IMR-90 (cell line): ENCODE data around the gene DLX3. TPM values are rescaled to one million over a fixed set of nuclear protein-coding genes. Genes with fewer than 3 reads are reported as not detected.

ENCODE experiments used
- ATAC-seq: fragments of 200-7000 bp; cut with Tn5 transposase; 2 replicates; pipeline ENCODE4 v1.9.1; 2020; ENCODE audit warnings: low read depth, mild to moderate bottlenecking, moderate library complexity
- BruUV-seq: library from RNA; stranded (reverse); fragments of 400-500 nt; replicated peaks from 2 replicates; lab custom pipeline; 2021; lab: Mats Ljungman, UMichigan
- CTCF ChIA-PET: fragments of 300-600 bp; formaldehyde crosslinking; extraction: SDS; loops from one replicate; lab custom pipeline; 2021; ENCODE audit warnings: antibody characterized with exemption; lab: Yijun Ruan, JAX
- POLR2A ChIA-PET: fragments of 300-600 bp; sonication (Branson Sonifier 250); formaldehyde crosslinking; loops from one replicate; lab custom pipeline; 2022; ENCODE audit warnings: antibody characterized with exemption; ENCODE audit not compliant: unreplicated experiment; lab: Charles Lee
- DNase-seq: peaks from one replicate; pipeline ENCODE4 v3.0.0; 2013
- H2AFZ ChIP-seq: replicated peaks from 2 replicates; pipeline ENCODE3; 2013; ENCODE audit warnings: low read length, mild to moderate bottlenecking; ENCODE audit not compliant: poor library complexity
- H2AK5ac ChIP-seq: 2 replicates; pipeline ENCODE4 v1.6.1; 2013; ENCODE audit warnings: low read depth, low read length, inconsistent platforms
- H2AK9ac ChIP-seq: replicated peaks from 2 replicates; pipeline ENCODE3; 2013; ENCODE audit warnings: mild to moderate bottlenecking, low read depth, low read length, moderate library complexity; ENCODE audit not compliant: poor library complexity
- H2BK120ac ChIP-seq: 2 replicates; pipeline ENCODE4 v1.6.1; 2013; ENCODE audit warnings: low read depth, low read length, inconsistent platforms
- H2BK15ac ChIP-seq: 3 replicates; pipeline ENCODE4 v1.6.1; 2013; ENCODE audit warnings: low read depth, low read length, inconsistent platforms
- H2BK20ac ChIP-seq: 2 replicates; pipeline ENCODE4 v1.6.1; 2013; ENCODE audit warnings: low read depth, mild to moderate bottlenecking, inconsistent platforms, low read length, moderate library complexity
- H2BK5ac ChIP-seq: 2 replicates; pipeline ENCODE4 v1.6.1; 2013; ENCODE audit warnings: mild to moderate bottlenecking, low read depth, low read length, inconsistent platforms; ENCODE audit not compliant: poor library complexity, severe bottlenecking
- H3K14ac ChIP-seq: replicated peaks from 2 replicates; pipeline ENCODE4 v1.6.1; 2013; ENCODE audit warnings: low read depth, low read length, inconsistent platforms
- H3K18ac ChIP-seq: 2 replicates; pipeline ENCODE4 v1.6.1; 2013; ENCODE audit warnings: low read depth, low read length, control low read depth
- H3K23ac ChIP-seq: 2 replicates; pipeline ENCODE4 v1.6.1; 2013; ENCODE audit warnings: low read depth, low read length, inconsistent platforms
- H3K27ac ChIP-seq: 2 replicates; pipeline ENCODE4 v1.5.1; 2013; ENCODE audit warnings: mild to moderate bottlenecking, control low read depth, low read length; ENCODE audit not compliant: insufficient read depth
- H3K27me3 ChIP-seq: 2 replicates; pipeline ENCODE4 v1.6.1; 2013; ENCODE audit warnings: low read length; ENCODE audit not compliant: control insufficient read depth, insufficient read depth
- H3K36me3 ChIP-seq: 2 replicates; pipeline ENCODE4 v1.6.1; 2013; ENCODE audit warnings: low read length, mixed read lengths; ENCODE audit not compliant: control insufficient read depth, insufficient read depth
- H3K4ac ChIP-seq: 2 replicates; pipeline ENCODE4 v1.6.1; 2013; ENCODE audit warnings: low read depth, low read length, inconsistent platforms
- H3K4me1 ChIP-seq: 2 replicates; pipeline ENCODE4 v1.6.1; 2013; ENCODE audit warnings: low read length, mixed read lengths; ENCODE audit not compliant: control insufficient read depth, insufficient read depth
- H3K4me2 ChIP-seq: 2 replicates; pipeline ENCODE4 v1.6.1; 2013; ENCODE audit warnings: low read depth, mild to moderate bottlenecking, control low read depth, low read length, moderate library complexity
- H3K4me3 ChIP-seq: 2 replicates; pipeline ENCODE4 v1.5.1; 2013; ENCODE audit warnings: low read depth, mild to moderate bottlenecking, control low read depth, low read length, moderate library complexity; ENCODE audit not compliant: insufficient read depth
- H3K56ac ChIP-seq: 2 replicates; pipeline ENCODE4 v1.6.1; 2013; ENCODE audit warnings: low read length, inconsistent platforms; ENCODE audit not compliant: insufficient read depth; ENCODE audit errors: extremely low read depth
- H3K79me1 ChIP-seq, 2 experiments: 2 replicates each; pipeline ENCODE4 v1.6.1; 2013; ENCODE audit warnings: low read length in 2 of 2, inconsistent platforms in 1 of 2, low read depth in 1 of 2
- H3K9ac ChIP-seq: 2 replicates; pipeline ENCODE4 v1.6.1; 2013; ENCODE audit warnings: low read depth, low read length, control low read depth
- H3K9me1 ChIP-seq: 2 replicates; pipeline ENCODE4 v1.6.1; 2013; ENCODE audit warnings: low read length, inconsistent platforms; ENCODE audit not compliant: insufficient read depth
- H3K9me3 ChIP-seq: 2 replicates; pipeline ENCODE4 v1.6.1; 2013; ENCODE audit warnings: low read length; ENCODE audit not compliant: control insufficient read depth, insufficient read depth
- H4K20me1 ChIP-seq: 2 replicates; pipeline ENCODE4 v1.6.1; 2013; ENCODE audit warnings: low read length, inconsistent platforms; ENCODE audit not compliant: insufficient read depth
- H4K5ac ChIP-seq: 2 replicates; pipeline ENCODE4 v1.6.1; 2013; ENCODE audit warnings: mild to moderate bottlenecking, low read depth, low read length, control low read depth
- H4K8ac ChIP-seq, 2 experiments: 2 replicates each; pipeline ENCODE4 v1.6.1; 2013; ENCODE audit warnings: low read depth in 2 of 2, low read length in 2 of 2, control low read depth in 1 of 2, inconsistent platforms in 1 of 2
- H4K91ac ChIP-seq: 2 replicates; pipeline ENCODE4 v1.6.1; 2013; ENCODE audit warnings: low read depth, low read length, inconsistent platforms; ENCODE audit not compliant: insufficient read depth
- CEBPB ChIP-seq: IDR thresholded peaks from 2 replicates; pipeline ENCODE4 v1.6.1; 2012; ENCODE audit warnings: low read depth, low read length, improper control_type of control experiment
- CTCF ChIP-seq: conservative IDR thresholded peaks from 2 replicates; pipeline ENCODE4 v1.5.1; 2012; ENCODE audit warnings: mild to moderate bottlenecking, low read depth, low read length, improper control_type of control experiment
- FOS ChIP-seq: fragments of 150-350 bp; IDR thresholded peaks from 2 replicates; pipeline ENCODE4 v1.6.1; 2016; ENCODE audit warnings: low read depth, low read length
- MAFK ChIP-seq: IDR thresholded peaks from 2 replicates; pipeline ENCODE4 v1.6.1; 2012; ENCODE audit warnings: low read depth, low read length, improper control_type of control experiment
- RAD21 ChIP-seq: IDR thresholded peaks from 2 replicates; pipeline ENCODE4 v1.6.1; 2012; ENCODE audit warnings: low read length, improper control_type of control experiment
- RCOR1 ChIP-seq: IDR thresholded peaks from 2 replicates; pipeline ENCODE4 v1.6.1; 2012; ENCODE audit warnings: mild to moderate bottlenecking, low read length, improper control_type of control experiment; ENCODE audit not compliant: insufficient replicate concordance
- WGBS, 2 experiments: methylation state at CpG; one replicate each; pipeline versions ENCODE4 v1.1.5 to v1.1.7; 2013; ENCODE audit warnings: missing lambda C conversion rate in 2 of 2; ENCODE audit not compliant: insufficient read length in 1 of 2; ENCODE audit errors: extremely low coverage in 2 of 2; 5-methylcytosine and 5-hydroxymethylcytosine counted together
- dilution Hi-C: fragments of 300-500 bp; cut with HindIII; formaldehyde crosslinking; loops from one replicate; pipeline ENCODE4 v1.14.3; 2018; ENCODE audit warnings: low sequenced_read_pairs; ENCODE audit not compliant: unreplicated experiment
- in situ Hi-C: fragments of 300-500 bp; cut with MboI; formaldehyde crosslinking; loops from 3 replicates; pipeline ENCODE4 v1.14.3; 2019; ENCODE audit warnings: low sequenced_read_pairs, inconsistent platforms, mixed read lengths
- intact Hi-C: fragments of 100-400 bp; cut with micrococcal nuclease; formaldehyde crosslinking; loops from 2 replicates; pipeline ENCODE4 v1.10.0; 2022
- polyA plus RNA-seq, 3 experiments: library from polyadenylated mRNA; depleted of rRNA; stranded (reverse); fragments of >200 nt; gene quantifications; 2 replicates each; pipeline ENCODE4 v1.2.3, GENCODE V29; 2012; ENCODE audit warnings: low replicate concordance in 1 of 3
- total RNA-seq: library from RNA; depleted of rRNA; stranded (reverse); fragments of >200 nt; gene quantifications from 2 replicates; pipeline ENCODE4 v1.2.3, GENCODE V29; 2012

Gene DLX3
- total and polyA plus RNA-seq, 2 of the 4 experiments (the other 2 are of a cell fraction) = not detected

DNA sequence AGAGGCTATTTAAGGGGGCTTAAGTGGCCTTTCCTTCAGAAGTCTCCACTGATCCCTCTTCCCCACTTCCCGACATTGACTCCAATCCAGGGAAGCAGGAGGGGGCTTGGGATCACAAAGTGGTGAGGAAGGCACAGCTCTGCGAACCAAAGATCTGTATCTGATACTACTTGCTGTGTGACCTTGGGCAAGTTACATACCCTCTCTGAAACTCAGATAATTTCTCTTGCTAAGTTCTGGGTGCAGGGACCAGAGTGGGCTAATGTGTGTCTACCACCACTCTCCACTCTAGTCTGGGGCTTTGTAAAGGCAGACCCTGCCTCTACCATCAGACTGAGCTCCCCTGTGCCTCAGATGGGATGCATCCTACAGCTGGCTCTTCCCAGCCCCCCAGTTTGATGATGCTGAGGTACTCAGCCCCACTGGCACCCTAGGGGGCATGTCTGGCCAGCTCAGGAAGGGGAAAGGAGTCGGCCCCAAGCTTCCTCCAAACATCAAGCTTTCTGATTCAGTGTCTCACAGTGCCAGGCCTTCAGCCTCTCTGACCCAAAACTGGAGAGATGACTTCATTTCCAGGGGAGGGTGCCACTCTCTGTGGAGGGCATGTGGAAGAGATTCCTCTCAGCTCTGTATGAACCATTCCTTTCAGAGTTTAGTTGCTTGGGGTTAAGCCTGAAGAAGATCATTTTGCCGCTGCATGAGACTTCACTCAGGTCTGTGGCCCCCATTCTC, 15.1 kb downstream of the DLX3 start:
- no peak overlapping the region for H2BK20ac ChIP-seq
- no peak overlapping the region for H3K4ac ChIP-seq
- H2BK15ac ChIP-seq = no peak overlapping the region
- no peak overlapping the region for H3K4me3 ChIP-seq
- peaks cover 87% of the 10 kb centered on the region for H3K27me3 ChIP-seq
- H2AK5ac ChIP-seq = no peak overlapping the region
- H2BK5ac ChIP-seq = no peak overlapping the region
- BruUV-seq = no TSS peak
- POLR2A ChIA-PET = no interaction called here
- no peak overlapping the region for H2AK9ac ChIP-seq
- no peak overlapping the region for H2BK120ac ChIP-seq
- no peak overlapping the region for H3K27ac ChIP-seq
- intact Hi-C loops = no loop called here
- H3K4me2 ChIP-seq = no peak overlapping the region
- in situ Hi-C loops = no loop called here
- WGBS, 2 experiments = no CpG with 5 or more reads among the region's 4 CpGs
- no peak overlapping the region for H4K8ac ChIP-seq
- no peak for TF ChIP-seq RCOR1
- TF ChIP-seq CTCF = no peak
- TF ChIP-seq FOS = no peak
- TF ChIP-seq RAD21 = no peak
- TF ChIP-seq MAFK = no peak
- no peak for TF ChIP-seq CEBPB
- no peak overlapping the region for H3K9ac ChIP-seq
- H2AFZ ChIP-seq = no peak overlapping the region
- CTCF ChIA-PET = interaction anchor here (0.6 kb wide), 1 partner anchor 92 kb away, joined by 4 read pairs; no protein-coding TSS in a partner anchor
- no peak overlapping the region for H3K23ac ChIP-seq
- no peaks in the 10 kb centered on the region for H3K36me3 ChIP-seq
- H3K4me1 ChIP-seq = no peaks in the 10 kb centered on the region; the same call in 1 of the 2 replicates
- H3K9me1 ChIP-seq = no peaks in the 10 kb centered on the region; the same call in 1 of the 2 replicates
- no peak overlapping the region for H4K5ac ChIP-seq
- peaks cover 3% of the 10 kb centered on the region; the same call in 1 of the 2 replicates for H3K9me3 ChIP-seq
- no peak for DNase-seq
- no peak overlapping the region for H3K18ac ChIP-seq
- no peak for ATAC-seq
- no peak overlapping the region for H3K14ac ChIP-seq
- no peaks in the 10 kb centered on the region for H4K20me1 ChIP-seq
- H3K56ac ChIP-seq = no peak overlapping the region
- H4K91ac ChIP-seq = no peak overlapping the region
- dilution Hi-C loops = no loop called here
- H3K79me1 ChIP-seq = no peaks in the 10 kb centered on the region
